ENCODE results near the gene RNF157.

DNA sequence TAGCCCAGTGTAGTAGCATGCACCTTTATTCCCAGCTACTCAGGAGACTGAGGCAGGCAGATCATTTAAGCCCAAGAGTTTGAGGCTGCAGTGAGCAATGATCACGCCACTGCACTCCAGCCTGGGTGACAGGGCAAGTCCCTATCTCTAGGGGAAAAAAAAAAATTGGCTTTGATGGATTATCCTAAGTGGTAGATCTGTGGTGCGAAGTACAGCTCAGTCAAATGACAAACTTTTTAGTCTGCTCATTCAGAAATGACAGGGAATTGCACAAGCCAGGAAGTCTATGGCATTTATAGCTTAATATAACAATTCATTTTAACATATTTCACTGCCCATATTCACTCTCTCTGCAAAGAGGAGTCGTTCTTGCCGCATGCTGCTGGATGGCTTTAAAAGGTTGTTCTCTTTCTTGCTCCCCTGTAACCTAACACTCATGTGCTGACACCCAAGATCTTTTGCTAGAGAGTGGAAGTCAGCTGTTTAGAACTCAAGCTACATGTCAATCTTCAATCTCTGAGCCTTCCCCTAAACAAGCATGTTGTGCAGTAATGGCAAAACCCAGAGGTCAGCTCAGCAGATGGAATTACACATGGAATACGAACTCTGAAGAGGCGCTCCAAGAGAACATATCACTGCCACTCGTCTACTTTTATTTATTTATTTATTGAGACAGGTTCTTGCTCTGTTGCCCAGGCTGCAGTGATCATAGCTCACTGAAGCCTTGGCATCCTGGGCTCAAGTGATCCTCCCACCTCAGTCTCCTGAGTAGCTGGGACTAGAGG is 32.8 kb downstream of the RNF157 start:
- TF ChIP-seq, protein P1, sequence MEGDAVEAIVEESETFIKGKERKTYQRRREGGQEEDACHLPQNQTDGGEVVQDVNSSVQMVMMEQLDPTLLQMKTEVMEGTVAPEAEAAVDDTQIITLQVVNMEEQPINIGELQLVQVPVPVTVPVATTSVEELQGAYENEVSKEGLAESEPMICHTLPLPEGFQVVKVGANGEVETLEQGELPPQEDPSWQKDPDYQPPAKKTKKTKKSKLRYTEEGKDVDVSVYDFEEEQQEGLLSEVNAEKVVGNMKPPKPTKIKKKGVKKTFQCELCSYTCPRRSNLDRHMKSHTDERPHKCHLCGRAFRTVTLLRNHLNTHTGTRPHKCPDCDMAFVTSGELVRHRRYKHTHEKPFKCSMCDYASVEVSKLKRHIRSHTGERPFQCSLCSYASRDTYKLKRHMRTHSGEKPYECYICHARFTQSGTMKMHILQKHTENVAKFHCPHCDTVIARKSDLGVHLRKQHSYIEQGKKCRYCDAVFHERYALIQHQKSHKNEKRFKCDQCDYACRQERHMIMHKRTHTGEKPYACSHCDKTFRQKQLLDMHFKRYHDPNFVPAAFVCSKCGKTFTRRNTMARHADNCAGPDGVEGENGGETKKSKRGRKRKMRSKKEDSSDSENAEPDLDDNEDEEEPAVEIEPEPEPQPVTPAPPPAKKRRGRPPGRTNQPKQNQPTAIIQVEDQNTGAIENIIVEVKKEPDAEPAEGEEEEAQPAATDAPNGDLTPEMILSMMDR (IDR thresholded peaks at IDR 0.05; ENCODE audit: insufficient read depth, low read length): no peak
- no peak for TF ChIP-seq POLR2AphosphoS5 (IDR thresholded peaks at IDR 0.05; ENCODE audit: low read depth)
- no peak for TF ChIP-seq REST (IDR thresholded peaks at IDR 0.05; ENCODE audit: insufficient replicate concordance, low read depth)
- TF ChIP-seq GABPA (IDR thresholded peaks at IDR 0.05; ENCODE audit: low read depth): no peak

Measured in HL-60 (cell line).